ENCODE data around the gene BLOC1S1.
"Not testable (repeated sequence)": the region's sequence is repeated elsewhere in the genome, so short reads cannot be mapped to it uniquely, and the experiment has no call there.

BLOC1S1 gene

DNA sequence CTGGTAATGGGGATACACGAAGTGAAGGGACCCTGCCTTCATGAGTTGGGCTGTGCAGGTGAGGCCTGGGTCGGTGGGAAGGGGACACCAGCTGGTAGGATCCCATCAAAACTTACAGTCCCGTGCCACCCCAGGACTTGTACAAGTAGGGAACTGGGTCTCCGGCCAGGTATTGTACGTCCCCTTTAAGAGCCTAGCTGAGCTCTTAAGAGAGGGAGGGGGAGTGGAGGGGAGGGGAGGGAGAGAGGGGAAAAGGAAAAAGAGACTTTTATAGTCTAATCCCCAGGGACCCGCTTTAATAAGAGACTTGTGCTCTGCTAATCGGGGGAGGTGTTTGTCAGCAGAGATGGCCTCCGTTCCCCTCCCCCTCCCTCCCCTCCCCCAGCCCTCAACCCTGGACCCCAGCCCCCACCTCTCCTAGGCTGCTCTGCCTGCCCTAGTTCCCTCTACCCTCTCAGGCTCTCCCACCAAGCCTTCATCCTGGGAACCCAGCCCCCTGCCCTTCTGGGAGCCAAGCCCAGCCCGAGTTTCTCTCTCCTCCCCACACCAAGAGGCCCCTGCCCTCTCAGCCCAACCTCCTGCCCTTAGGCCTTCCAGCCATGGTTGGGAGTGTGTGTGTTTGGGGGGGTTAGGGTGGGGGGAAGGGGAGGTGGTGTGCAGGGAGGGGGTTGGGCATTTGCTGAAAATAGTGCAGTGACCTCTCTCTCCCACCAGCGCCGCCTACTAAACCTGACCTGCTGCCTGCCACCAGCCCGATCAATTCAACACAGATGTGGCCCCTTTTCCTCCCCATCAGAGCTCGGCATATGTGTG, 29.7 kb downstream of the BLOC1S1 start:
- DNase-seq (ENCODE audit: low read depth), result no peak

- no peak for DNase-seq (ENCODE audit: low read depth)
Observed at GRCh38 chr12:55746174-55746912, 30.5 kb downstream of the BLOC1S1 start.

DNA sequence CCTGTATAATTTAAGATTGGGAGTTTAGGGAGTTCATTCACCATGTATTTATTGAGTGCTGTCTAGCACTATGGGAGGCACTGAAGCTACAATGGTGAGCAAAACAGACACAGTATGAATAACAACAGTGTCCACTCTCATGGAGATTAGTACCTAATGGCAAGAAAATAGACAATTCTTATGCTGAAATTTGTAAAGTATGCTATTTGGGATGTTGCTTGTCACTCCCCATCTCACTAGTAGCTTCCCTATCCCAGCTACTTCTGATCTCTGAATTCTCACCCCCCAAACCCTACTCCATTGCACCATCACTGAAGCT, 31.0 kb downstream of the BLOC1S1 start:
- DNase-seq (ENCODE audit: low read depth), result no peak

DNA sequence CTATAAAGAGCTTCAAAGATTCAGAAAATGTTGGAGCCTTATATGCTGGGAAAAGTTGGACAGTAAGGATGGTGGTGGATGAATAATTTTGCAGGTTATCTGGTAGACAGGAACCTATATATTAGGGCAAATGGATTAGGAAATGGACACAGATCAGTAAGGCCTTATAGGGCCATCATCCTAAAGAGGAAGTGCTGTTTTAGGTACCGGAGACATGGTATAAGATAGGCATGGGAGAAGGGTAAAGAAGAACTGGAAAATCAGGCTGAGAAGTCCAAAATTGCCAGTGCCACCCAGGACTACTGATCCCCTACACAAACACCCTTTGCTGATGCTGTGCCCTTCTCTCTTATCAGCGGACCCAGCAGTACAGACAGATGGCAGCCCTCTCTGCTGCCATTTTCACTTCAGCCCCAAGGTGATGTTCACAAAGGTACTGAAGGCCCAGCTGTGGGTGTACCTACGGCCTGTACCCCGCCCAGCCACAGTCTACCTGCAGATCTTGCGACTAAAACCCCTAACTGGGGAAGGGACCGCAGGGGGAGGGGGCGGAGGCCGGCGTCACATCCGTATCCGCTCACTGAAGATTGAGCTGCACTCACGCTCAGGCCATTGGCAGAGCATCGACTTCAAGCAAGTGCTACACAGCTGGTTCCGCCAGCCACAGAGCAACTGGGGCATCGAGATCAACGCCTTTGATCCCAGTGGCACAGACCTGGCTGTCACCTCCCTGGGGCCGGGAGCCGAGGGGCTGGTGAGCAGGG, 32.6 kb downstream of the BLOC1S1 start:
- no peak for DNase-seq (ENCODE audit: low read depth)

GRCh38 chr12:55755246-55755645, 39.4 kb downstream of the BLOC1S1 start:
- DNase-seq (ENCODE audit: low read depth), result no peak

- DNase-seq (ENCODE audit: low read depth), result no peak
Observed at GRCh38 chr12:55757701-55758100, 41.9 kb downstream of the BLOC1S1 start.

- DNase-seq (ENCODE audit: low read depth), result not testable (repeated sequence)
Observed at GRCh38 chr12:55758575-55758974, 42.7 kb downstream of the BLOC1S1 start.

- DNase-seq (ENCODE audit: low read depth), result no peak
Observed at GRCh38 chr12:55760663-55761062, 44.8 kb downstream of the BLOC1S1 start.

DNA sequence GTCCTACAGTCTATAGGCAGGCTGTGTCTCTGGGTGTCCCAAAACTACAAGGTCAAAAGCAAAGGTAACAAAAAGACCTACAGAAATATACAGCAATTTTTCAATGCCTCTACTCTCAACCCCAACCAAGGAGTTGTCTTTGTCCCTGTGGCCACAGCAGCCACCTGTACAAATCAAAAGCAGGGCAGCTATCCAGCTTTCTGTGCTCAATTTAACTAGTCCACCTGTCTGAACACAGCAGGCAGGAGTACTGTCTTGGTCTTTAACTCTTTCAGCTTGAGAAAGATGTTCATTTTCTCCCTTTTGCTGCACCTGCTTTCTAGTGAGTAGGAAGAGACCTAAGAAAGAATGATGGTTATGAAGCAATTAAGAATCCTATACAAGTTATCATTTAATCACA, 46.8 kb downstream of the BLOC1S1 start:
- DNase-seq (ENCODE audit: low read depth), result no peak

DNA sequence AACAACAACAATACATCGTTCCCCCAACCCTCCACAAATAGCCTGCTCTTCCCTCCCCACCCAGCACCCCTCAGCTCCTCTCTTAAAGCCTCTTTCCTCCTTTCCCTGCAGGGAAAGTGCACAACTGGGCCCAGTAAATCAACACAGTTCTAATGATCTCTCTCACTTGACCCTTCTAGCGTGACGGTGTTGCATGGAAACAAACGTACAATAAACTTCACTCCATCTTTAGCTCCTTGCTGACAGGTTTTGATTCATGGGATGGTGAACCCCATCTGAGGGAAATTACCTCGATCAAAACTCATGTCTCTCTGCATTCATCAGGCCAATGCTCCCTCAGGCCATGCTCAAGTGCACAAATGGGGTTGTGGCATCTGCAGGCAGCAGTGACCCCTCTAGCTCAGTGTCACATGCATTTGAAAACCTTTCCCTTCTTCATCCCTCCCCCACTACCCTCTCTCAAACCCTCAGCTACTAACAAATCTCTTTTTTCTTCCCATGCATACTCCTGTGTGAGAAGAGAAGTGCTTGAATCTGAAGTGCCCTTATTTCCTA, 50.0 kb downstream of the BLOC1S1 start:
- DNase-seq (ENCODE audit: low read depth), result no peak

DNA sequence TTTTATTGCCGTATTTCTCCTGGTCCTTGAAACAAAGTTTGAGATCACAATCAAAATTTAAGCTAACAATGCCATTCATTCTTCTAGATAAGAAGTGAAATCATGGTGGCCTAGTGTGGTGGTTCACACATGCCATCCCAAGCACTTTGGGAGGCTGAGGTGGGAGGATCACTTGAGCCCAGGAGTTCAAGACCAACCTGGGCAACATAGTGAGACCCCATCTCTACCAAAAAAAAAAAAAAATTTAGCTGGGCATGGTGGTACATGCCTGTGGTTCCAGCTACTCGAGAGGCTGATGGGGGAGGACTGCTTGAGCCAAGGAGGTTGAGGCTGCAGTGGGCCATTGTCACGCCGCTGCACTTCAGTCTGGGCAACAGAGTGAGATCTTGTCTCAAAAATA, 51.3 kb downstream of the BLOC1S1 start:
- no peak for DNase-seq (ENCODE audit: low read depth)
